ENCODE measurements around the gene LRRC66. TPM values are rescaled to one million over a fixed set of nuclear protein-coding genes. Genes with fewer than 3 reads are reported as not detected.

The LRRC66 gene
- polyA plus RNA-seq, 3 donors, result 0.03 TPM; not detected in 2

DNA sequence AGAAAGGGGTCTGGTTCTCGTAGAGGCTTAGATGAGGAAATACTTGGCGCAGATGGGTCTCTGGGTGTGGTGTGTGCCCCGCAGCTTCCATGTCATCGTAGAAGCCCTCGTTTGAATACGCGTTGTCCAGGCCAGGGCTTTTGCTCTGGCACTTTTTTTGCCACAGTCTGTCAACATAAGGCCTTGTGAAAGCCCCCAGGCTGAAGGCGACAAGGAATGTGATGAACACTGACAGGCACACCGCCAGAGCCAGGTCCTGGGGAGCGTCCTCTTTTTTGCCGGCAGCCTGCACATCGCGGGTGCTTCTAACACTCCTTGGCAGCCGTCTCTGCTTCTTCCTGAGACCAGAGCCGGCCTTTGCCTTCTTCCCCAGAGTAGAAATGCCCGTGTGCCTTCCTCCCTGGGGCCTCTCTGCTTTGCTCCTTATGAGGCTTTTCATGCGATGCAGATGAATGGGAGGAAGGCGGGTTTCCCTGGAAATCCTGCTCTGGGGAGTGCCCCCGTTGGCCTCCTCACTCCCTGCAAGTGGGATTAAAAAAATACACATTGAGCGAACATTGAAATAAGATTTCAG, 24.4 kb downstream of the LRRC66 start:
- Histone ChIP-seq H3K4me2 (replicated peaks; ENCODE audit: extremely low read depth, low read length, poor library complexity, severe bottlenecking) (no peak overlapping the region), H3K27ac (ENCODE audit: low read depth in 1 of 2, low read length in 2 of 2) (no peak overlapping the region), H3K9ac (ENCODE audit: insufficient read depth, low read length, poor library complexity, severe bottlenecking) (no peak overlapping the region), H3K79me2 (ENCODE audit: insufficient read depth, low read length) (no peaks in the 10 kb centered on the region), H2AFZ (ENCODE audit: insufficient read depth, low read depth, low read length, poor library complexity, severe bottlenecking) (no peak overlapping the region), H3K27me3 (ENCODE audit: control insufficient read depth in 2 of 2, insufficient read depth in 2 of 2, low read length in 2 of 2) (no peaks in the 10 kb centered on the region), H3K4me3 (replicated peaks in 1 of 3; ENCODE audit: low read depth in 2 of 3, low read length in 3 of 3) (no peak overlapping the region), H4K20me1 (ENCODE audit: insufficient read depth, low read length) (no peaks in the 10 kb centered on the region), H3K36me3 (replicated peaks in 1 of 2; ENCODE audit: control insufficient read depth in 1 of 2, insufficient read depth in 2 of 2, low read length in 2 of 2) (no peaks in the 10 kb centered on the region), H3K4me1 (ENCODE audit: control insufficient read depth in 1 of 2, insufficient read depth in 2 of 2, low read length in 2 of 2) (no peaks in the 10 kb centered on the region), H3K9me3 (replicated peaks in 1 of 2; ENCODE audit: control insufficient read depth in 1 of 2, insufficient read depth in 1 of 2, low read length in 2 of 2) (peaks cover 1 to 3% of the 10 kb centered on the region in 2 donors)
- Mint-ChIP-seq H3K4me1 (no peaks in the 10 kb centered on the region), H3K36me3 (no peaks in the 10 kb centered on the region), H3K9me3 (peaks cover 1 to 11% (median 4%) of the 10 kb centered on the region in 7 donors), H3K27me3 (ENCODE audit: low read depth in 3 of 3) (peaks cover 1 to 5% (median 2%) of the 10 kb centered on the region in 3 donors), H3K27ac (peak overlapping the region in 1 of 7 donors; percentile 20), H3K4me3 (no peak overlapping the region)
- 72% methylated on average over 15 of the region's 20 CpGs for WGBS (ENCODE audit: insufficient coverage)
- intact Hi-C loops (cut with micrococcal nuclease), result no loop called here
- DNase-seq, result no peak
- TF ChIP-seq CTCF (IDR thresholded peaks at IDR 0.05), result no peak

DNA sequence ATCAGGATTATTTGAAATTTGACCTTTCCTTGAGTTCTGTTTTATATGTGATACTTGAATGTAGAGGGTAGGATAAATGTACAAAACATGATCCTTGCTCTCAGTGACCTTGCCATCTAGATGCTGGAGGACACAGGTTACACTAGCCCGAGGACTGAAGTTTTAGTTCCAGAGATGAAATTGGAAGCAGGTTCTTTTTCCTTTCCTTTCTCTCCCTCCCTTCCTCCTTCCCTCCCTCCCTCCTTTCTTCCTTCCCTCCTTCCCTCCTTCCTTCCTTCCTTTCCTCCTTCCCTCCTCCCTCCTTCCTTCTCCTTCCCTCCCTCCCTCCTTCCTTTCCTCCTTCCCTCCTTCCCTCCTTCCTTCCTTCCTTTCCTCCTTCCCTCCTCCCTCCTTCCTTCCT, 54.3 kb downstream of the LRRC66 start:
- H3K4me3 ChIP-seq (replicated peaks in 1 of 3; ENCODE audit: low read depth in 2 of 3, low read length in 3 of 3), result no peak overlapping the region
- TF ChIP-seq CTCF (IDR thresholded peaks at IDR 0.05), result no peak
- H3K4me1 Mint-ChIP-seq, result no peaks in the 10 kb centered on the region
- H3K4me3 Mint-ChIP-seq, result no peak overlapping the region
- H2AFZ ChIP-seq (ENCODE audit: insufficient read depth, low read depth, low read length, poor library complexity, severe bottlenecking), result no peak overlapping the region
- H3K9me3 Mint-ChIP-seq, result peaks cover 0 to 6% (median 3%) of the 10 kb centered on the region in 7 donors
- no peaks in the 10 kb centered on the region for H4K20me1 ChIP-seq (ENCODE audit: insufficient read depth, low read length)
- H3K4me1 ChIP-seq (ENCODE audit: control insufficient read depth in 1 of 2, insufficient read depth in 2 of 2, low read length in 2 of 2), result no peaks in the 10 kb centered on the region
- intact Hi-C loops (cut with micrococcal nuclease), result no loop called here
- H3K9ac ChIP-seq (ENCODE audit: insufficient read depth, low read length, poor library complexity, severe bottlenecking), result no peak overlapping the region
- H3K9me3 ChIP-seq (replicated peaks in 1 of 2; ENCODE audit: control insufficient read depth in 1 of 2, insufficient read depth in 1 of 2, low read length in 2 of 2), result no peaks in the 10 kb centered on the region
- no peak overlapping the region for H3K4me2 ChIP-seq (replicated peaks; ENCODE audit: extremely low read depth, low read length, poor library complexity, severe bottlenecking)
- H3K79me2 ChIP-seq (ENCODE audit: insufficient read depth, low read length), result no peaks in the 10 kb centered on the region
- WGBS (ENCODE audit: insufficient coverage), result no CpG with 5 or more reads among the region's 1 CpG
- H3K36me3 Mint-ChIP-seq, result no peaks in the 10 kb centered on the region
- no peaks in the 10 kb centered on the region for H3K36me3 ChIP-seq (replicated peaks in 1 of 2; ENCODE audit: control insufficient read depth in 1 of 2, insufficient read depth in 2 of 2, low read length in 2 of 2)
- no peak for DNase-seq
- H3K27ac Mint-ChIP-seq, result no peak overlapping the region
- no peaks in the 10 kb centered on the region for H3K27me3 ChIP-seq (ENCODE audit: control insufficient read depth in 2 of 2, insufficient read depth in 2 of 2, low read length in 2 of 2)
- no peak overlapping the region for H3K27ac ChIP-seq (ENCODE audit: low read depth in 1 of 2, low read length in 2 of 2)
- peaks cover 0 to 5% (median 2%) of the 10 kb centered on the region in 3 donors for H3K27me3 Mint-ChIP-seq (ENCODE audit: low read depth in 3 of 3)
